SH-SY5Y (cell line): ENCODE results near the gene ZKSCAN8.

Experiments
- GATA2 ChIP-seq: IDR thresholded peaks from 2 replicates; pipeline ENCODE4 v1.6.1; 2011; ENCODE audit warnings: mild to moderate bottlenecking, low read depth, low read length
- GATA3 ChIP-seq: IDR thresholded peaks from 2 replicates; pipeline ENCODE4 v1.6.1; 2011; ENCODE audit warnings: low read depth, mild to moderate bottlenecking, low read length, moderate library complexity

GRCh38 chr6:28158318-28158717 is 16.6 kb downstream of the ZKSCAN8 start:
- TF ChIP-seq GATA3 (no peak), GATA2 (no peak)
